RKO (cell line): ENCODE data around the gene SMAP1.
A peak's percentile ranks its signal among the peaks of the same experiment; 100 is the strongest.

Experiments used
- DNase-seq: peaks from one replicate; pipeline ENCODE4 v3.0.0-alpha.2; 2016; ENCODE audit warnings: low spot score

Gene SMAP1

GRCh38 chr6:70842541-70842940 is 174.9 kb downstream of the SMAP1 start:
- DNase-seq, result no peak

GRCh38 chr6:70843328-70843918 is 175.7 kb downstream of the SMAP1 start:
- DNase-seq, result no peak

- DNase-seq, result no peak
Observed at GRCh38 chr6:70844301-70844700, 176.6 kb downstream of the SMAP1 start.

- DNase-seq, result no peak
Observed at GRCh38 chr6:70846207-70846835, 178.6 kb downstream of the SMAP1 start.

GRCh38 chr6:70847106-70848084 is 179.7 kb downstream of the SMAP1 start:
- DNase-seq, result no peak

- no peak for DNase-seq
Observed at GRCh38 chr6:70849348-70850069, 181.8 kb downstream of the SMAP1 start.

- DNase-seq, result no peak
Observed at GRCh38 chr6:70852667-70853246, 185.1 kb downstream of the SMAP1 start.

GRCh38 chr6:70857387-70858077 is 189.8 kb downstream of the SMAP1 start:
- no peak for DNase-seq

GRCh38 chr6:70860045-70860444 is 192.4 kb downstream of the SMAP1 start:
- DNase-seq, result peak; percentile 6

- DNase-seq, result no peak
Observed at GRCh38 chr6:70860920-70861319, 193.2 kb downstream of the SMAP1 start.

- DNase-seq, result no peak
Observed at GRCh38 chr6:70863343-70863742, 195.7 kb downstream of the SMAP1 start.

GRCh38 chr6:70864401-70864800 is 196.7 kb downstream of the SMAP1 start:
- DNase-seq, result no peak

- DNase-seq, result no peak
Observed at GRCh38 chr6:70872469-70872868, 204.8 kb downstream of the SMAP1 start.

GRCh38 chr6:70874181-70874913 is 206.7 kb downstream of the SMAP1 start:
- no peak for DNase-seq

- no peak for DNase-seq
Observed at GRCh38 chr6:70879496-70879895, 211.8 kb downstream of the SMAP1 start.

- DNase-seq, result peak; percentile 59
Observed at GRCh38 chr6:70884074-70884983, 216.6 kb downstream of the SMAP1 start.

- no peak for DNase-seq
Observed at GRCh38 chr6:70886071-70886470, 218.4 kb downstream of the SMAP1 start.

- DNase-seq, result no peak
Observed at GRCh38 chr6:70886661-70887060, 219.0 kb downstream of the SMAP1 start.

- no peak for DNase-seq
Observed at GRCh38 chr6:70889270-70889669, 221.6 kb downstream of the SMAP1 start.
